HG03558 (cell line): ENCODE measurements around the gene MAP2.

ENCODE experiments used
- ATAC-seq: cut with Tn5 transposase; IDR thresholded peaks from one replicate; pipeline ENCODE4 v1.9.1; 2021; ENCODE audit warnings: moderate number of reproducible peaks; ENCODE audit not compliant: unreplicated experiment; ENCODE audit errors: extremely low read depth

The MAP2 gene

DNA sequence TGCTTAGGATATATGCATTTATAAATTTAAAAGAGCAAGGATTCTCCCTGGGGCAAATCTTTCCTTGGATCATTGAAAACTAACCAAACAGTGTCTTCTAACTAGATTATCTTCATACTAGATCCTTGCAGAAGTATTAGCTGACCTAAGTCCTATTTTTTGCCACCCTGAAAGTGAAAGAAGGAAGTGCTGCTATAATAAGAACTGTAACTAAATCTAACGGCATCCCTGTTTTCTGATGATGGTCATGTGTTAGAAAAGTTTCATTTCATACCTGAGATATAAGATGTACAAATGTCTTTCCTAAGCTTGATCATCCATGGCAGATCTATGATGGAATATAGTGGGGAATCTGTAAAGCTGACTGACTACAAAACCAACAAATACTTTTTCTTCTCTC is 102.7 kb downstream of the MAP2 start:
- ATAC-seq: no peak

DNA sequence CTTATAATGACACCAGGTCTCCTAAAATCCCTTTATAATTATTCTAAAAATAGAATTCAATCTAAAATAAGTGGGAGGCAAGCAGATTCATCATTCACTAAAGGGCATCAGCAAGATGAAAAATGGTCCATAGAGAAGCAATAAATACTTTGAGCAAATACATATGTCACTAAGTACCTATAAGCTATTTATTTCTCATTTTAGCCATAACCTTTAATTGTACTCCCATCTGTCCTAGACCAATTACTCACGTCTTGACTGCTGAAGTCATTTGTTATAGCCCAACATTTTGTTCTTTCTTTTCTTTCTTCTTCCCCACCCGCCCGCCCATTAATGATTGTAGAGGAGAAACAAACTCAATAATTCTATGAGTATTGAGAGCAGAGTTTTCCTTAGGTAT is 105.7 kb downstream of the MAP2 start:
- no peak for ATAC-seq

DNA sequence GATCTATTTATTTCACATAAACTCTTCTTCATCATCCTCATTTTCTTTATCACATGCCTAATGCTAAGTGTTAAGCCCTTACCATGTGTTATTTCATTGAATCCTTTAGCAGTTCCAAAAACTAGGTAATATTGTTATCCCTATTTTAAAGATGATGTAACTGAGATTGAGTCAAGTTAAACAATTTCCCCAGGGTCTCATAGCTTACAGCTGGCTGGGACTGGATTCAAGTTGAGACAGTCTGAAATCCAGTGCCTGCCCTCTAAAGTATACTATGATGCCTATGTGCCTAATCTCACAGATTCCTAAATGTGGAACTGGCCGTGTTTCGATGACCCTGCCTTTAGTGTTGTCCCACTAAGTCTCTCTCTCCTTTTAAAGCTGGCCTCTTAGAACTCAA is 108.5 kb downstream of the MAP2 start:
- ATAC-seq: no peak

DNA sequence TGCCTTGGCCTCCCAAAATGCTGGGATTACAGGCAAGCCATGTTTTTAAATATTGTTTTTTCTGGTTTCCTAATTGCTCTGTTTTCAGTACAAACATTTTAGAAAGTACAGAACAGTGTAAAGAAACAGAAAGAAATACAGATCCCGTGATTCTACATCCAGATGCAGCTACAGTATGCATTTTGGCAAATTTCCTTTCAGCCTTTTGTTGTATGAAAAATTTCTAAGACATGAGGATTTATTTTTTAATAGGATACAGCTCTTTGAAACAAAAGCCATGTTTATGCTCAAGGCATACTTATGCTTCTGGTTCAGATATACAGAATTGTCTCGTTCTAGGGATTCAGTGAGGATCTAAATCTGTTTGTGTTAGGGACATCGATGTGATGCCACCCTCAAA is 109.5 kb downstream of the MAP2 start:
- ATAC-seq: no peak

DNA sequence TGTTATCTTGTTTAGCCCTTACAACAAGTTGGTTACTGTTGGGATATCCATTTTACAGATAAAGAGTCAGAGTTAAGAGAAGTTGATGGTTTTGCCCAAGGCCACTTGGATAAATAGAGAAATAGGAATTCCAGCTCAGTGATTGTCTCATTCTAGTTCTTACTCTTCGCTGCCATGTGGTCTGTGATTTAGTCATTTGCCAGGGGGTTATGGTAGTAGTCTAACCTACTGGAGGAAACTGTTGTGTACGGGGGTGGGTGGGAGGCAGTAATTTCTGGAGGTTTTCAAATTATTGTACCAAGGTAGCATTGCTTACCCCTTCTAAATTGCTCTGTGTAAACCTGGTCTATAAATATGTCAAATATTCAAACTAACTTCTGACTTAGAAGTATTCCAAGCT is 110.4 kb downstream of the MAP2 start:
- ATAC-seq: peak; percentile 73

DNA sequence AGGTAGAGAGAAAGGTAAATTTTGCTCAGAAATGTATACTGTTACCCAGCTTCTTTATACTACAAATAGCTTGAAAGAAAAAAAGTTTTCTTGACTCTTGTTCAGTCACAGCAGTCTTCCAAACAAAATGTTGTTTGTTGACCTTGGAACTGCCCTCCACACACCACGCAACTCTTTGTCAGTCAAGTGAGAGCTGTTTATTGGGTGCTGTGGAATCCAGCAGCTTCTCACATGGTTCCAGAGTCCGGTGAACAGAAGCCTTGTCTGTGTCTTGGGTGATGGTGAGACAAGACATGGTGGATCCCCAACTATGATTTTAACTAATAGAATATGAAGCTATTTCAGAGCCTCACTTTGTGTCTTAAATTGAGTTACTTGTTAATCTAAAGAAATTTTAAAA is 112.5 kb downstream of the MAP2 start:
- ATAC-seq: no peak

DNA sequence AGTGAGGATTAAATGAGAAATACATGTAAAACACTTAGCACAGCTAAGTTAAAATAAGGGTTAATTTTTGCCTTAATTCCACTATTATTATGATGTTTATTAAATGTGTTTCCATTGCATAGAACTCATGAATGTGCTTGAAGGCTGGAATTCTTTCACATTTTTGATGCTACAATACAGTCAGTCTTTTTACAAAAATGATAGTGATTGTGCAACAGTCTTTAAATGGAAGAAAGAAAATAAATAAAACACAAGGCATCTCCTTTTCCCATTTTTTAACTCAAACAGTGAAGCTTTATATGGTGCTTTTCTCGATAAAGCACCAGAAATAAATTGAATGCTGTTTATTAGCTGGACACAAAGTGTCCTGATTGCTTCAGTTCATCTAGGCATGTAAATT is 123.9 kb downstream of the MAP2 start:
- no peak for ATAC-seq

DNA sequence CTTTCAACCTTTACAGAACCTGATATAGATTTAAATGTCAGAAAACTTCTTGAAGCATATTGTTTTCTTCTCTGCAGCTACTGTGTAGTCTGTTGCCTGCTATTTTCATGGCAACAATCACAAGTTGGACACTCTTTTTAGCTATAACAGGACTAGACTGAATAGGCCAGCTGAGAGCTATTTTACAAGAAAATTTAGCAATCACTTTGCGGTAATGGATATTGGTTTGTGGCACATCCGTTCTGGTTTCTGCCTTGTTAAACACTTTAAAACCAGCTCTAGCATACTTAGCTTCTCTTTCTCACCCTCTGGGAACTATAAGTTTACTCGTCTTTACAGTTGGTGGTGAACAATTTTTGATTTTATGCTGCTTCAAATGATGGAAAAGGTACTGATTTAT is 125.7 kb downstream of the MAP2 start:
- no peak for ATAC-seq

DNA sequence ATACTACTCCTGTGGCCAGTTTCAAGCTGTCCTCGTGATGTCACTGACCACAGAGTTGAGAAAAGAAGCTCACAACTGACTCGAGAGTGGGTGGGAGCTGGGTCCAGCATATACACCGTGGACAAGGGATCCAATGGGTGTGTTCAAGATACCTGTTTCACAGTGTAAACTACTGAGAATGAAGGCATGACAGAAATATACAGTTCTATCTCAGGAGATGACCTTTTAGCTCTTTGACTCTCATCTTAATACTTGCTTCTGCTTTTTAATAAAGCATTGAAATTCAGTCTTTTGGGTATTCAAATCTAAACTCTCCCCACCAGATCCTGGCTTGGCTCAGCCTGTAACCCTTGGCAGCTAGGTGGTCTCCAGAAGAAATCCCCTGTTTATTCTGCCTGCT is 130.1 kb downstream of the MAP2 start:
- no peak for ATAC-seq

DNA sequence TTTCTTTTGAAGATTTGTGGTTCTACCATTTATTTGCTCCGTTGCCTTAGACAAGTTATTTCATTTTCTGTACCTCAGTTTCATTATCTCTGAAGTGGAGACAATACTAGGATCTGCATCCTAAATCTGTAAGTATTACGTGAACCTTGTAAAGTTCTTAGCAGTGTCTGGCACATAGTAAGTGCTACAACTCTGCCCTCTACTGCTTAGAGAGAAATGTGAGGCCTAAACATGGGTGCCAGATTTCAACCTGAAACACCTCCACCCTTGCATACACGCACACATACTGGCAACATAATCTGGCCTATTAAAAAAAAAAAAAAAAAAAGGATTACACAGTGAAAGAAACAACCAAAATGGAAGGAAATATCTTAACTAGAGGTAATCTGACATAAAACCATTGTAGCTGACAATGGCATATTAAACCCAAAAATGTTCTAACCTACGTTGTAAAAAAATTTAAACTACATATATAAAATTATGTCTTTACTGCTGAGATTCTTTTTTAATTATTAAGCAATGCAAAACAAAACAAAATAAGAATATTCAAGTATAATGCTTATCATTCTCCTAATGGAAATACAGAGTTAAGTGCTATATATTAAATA is 132.6 kb downstream of the MAP2 start:
- peak; percentile 71 for ATAC-seq

DNA sequence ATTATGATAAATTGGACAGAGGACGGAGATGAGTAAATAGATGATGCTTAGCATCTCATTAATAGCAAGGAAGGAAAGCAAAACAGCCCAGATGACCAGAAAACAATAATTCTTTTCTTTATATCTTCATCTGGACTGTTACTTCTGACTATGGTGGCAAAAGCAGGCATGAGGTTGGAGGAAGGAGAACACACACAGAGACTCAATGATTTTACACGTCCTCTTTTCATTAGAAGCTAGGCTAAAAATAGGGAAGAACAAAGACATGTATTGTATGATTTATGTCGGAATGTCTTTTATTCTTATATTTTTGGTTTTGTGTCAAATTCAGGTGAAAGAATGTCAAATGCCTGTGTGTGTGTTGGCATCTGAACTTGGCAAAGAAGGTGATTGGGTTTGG is 137.1 kb downstream of the MAP2 start:
- no peak for ATAC-seq

DNA sequence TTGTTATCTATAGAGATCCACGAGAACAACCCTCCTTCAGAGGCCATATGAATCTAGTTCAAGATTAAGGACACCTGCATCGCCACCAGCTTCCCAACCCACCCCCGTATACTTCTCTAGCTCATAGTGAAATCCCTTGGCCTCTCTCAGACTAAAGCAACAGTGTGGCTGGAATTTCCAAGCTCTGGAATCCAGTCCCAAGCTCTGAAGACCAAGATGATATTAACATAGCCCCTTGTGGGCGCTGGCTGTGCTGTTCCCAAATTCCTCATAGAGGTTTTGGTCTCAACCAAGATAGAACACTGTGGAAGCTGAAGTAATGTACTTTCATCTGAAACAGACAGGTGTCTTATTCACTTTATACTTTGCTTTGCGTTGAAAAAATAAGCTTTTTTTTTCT is 139.6 kb downstream of the MAP2 start:
- no peak for ATAC-seq

DNA sequence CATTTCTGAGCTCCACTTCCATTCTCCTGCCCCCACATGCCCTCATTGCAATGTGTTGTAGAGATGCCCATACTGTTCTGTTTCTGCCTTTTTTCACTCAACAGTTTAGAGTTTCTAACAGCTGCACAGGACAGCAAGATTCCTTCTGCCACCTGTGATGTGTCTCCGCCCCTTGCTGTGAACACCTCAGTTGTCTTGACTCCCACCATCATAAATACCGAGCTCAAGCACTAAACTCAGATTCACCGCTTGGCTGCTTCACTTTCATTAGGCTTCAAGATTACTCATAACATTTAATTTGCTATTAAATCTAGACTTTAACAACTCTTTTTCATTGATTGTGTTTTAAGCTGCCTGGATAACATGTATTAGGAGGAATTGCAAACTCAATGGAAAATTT is 141.0 kb downstream of the MAP2 start:
- no peak for ATAC-seq

DNA sequence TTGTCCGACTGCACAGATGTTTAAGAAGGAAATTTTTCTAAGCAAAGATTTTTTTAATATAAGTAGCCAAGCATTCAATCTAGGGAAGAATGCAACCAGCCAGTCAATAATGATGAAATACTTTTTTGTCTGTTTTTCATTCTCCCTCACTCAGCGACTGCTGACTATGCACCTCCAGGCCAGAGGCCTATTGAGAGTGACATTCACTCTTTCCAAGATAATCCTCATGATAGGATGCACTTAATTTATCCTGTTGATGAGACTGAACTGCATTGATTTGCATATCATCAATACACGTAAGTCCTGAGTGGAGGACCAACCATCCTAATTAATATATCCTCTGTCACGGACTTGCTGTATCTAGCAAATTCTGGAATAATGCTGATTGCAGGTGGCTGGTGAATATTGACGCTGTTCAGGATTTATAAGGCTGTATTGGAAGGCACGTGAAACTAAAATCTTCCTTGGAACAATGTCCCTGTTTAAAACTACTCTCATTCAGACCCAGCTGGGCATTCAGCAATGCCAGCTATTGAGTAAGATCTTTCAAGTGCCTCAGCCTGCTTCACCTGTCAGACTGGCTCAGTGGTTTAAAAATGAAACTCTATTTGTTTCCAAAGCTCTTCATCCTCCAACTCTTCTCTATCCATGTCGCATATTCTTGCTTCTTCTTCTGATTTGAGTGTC is 142.2 kb downstream of the MAP2 start:
- no peak for ATAC-seq

DNA sequence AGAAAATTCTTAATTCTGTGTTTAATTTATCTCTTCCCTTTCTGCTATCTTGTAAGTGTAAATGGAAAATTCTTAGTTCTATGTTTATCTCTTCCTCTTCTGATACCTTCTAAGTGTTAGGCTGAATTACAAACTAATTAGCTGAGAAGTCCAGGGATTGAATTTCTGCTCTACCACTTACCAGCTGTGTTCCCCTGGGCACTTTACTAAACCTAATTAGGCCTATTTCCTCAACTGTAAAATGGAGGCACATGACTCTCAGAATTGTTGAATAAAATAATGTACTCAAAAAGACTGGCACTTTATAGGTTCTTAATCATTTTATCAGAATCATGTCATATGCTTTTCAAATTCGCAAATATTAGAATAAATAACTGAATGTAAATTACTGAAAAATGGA is 146.3 kb downstream of the MAP2 start:
- no peak for ATAC-seq

DNA sequence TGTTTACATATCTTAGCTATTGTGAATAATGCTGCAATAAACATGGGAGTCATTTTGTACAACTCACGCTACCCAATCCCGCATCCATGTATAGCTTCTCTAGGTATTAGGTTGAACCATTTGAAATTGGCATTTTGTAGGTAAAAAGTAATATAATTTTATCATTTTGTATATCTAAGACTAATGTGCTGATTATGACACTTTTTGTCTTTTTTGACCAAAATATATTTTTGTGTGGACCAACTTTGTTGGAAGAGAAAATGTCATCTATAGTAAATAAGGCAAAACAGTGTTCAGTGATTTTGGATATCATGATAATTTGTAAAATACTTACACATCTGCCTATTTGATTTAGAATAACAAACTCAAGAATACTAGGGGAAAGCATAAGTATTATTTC is 150.7 kb downstream of the MAP2 start:
- no peak for ATAC-seq

DNA sequence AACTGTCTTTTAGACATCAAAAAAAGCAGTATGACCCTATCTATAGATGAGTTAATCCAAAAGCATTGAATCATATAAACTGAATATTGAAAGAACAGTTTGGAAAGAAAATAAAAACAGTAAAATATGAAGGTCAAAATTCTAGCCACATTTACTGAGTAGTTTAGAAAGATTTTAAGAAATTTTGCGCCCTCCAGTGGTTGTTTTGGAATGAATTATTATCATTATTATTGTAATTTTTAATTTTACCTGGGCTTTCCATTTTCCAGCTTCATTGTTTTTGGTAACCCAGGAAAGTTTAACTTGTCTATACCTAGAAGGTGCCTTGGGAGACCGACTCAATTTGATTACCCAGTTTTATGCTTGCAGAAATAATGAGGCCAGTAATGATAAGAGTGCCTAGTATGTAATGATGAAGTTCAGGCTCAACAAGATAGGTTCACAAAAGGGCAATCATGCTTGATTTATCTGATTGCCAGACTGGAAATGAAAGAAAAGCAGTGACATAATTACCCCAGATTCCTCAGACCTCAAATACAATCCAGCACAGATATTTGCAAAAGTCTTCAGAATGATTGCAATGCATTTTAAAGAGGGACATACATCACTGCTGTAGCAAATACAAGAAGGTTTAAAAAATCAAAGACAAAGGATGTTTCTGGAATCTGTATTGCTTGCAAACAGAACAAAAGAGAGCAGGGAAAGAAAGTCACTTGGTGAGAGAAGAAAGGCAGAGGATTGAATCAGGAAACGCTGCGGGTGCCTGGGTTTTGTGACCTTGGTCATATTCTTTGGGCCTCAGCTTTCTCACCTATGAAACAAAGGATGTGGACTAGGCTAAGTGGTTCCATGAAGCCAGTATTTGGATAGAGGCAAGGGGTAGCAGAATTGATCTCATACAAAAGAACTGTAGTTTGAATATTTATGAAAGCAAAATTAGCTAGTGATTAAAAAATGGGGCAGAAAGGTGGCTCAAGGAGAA is 153.8 kb downstream of the MAP2 start:
- ATAC-seq: no peak

DNA sequence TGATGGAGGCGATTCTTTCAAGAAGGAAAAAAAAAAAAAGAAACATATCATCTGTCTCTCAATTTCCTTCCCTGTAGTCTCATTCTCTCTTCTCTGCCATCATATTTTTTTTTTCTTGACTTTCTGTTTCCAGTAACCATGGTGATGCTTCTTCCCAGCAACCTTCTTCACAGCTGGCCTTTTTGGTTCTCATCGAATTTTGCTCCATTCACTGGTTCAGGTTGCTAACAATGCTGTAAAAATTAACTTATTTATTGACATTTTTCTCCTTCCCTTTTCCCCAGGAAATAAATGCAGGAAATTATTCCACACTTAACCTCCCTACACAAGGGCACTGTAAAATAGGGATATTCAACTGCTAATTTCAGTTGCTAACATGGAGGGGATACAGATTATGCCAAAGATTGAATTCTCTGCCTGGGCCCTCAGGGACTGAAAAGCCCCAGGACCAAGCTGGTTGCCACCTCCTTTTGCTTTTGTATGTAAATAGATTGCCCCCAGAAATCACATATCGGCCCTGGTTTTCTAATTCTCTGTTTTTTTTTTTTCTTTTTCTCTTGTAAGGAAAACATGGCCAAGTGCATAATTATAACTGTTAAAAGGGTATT is 154.7 kb downstream of the MAP2 start:
- no peak for ATAC-seq

DNA sequence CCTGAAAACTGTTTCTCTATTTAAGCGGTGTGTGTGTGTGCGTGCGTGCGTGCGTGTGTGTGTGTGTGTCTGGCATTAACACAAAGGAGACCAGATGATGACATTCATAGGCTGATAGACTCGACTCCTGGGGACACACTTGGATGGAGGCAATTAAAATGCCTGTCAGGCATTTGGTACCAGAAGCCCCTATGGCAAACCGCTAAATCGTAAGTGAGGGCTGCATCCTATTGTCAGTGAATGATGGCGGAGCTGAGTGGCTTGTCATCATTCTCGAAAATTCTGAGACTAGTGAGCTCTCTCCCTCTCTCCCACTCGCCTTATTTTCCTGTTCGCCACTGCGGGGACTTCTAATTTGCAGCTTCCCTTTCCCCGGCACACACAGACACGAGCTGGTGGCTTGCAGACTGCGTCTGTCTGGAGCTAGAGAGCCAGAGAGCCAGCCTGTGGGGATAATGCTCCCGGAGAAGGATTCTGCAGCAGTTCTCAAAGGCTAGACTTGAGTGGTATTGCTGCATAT is 155.4 kb downstream of the MAP2 start:
- no peak for ATAC-seq

DNA sequence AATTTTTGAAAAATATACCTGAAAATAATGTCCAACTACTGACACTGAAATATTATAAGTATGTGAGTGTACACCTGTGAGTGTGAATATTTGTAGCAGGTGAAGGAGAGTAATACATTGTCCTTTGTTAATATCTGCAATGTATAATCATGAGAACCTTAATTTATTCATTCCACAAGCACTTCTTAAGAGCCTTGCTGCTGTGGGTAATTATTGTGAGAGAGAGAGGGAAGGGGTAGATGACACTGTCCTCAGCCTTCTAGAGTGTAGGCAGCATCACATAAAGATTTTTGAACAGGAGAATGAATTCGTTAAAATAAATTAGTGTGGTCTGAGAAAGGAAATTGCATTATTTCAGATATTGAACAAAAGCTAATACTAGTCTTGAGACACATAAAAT is 157.2 kb downstream of the MAP2 start:
- no peak for ATAC-seq

DNA sequence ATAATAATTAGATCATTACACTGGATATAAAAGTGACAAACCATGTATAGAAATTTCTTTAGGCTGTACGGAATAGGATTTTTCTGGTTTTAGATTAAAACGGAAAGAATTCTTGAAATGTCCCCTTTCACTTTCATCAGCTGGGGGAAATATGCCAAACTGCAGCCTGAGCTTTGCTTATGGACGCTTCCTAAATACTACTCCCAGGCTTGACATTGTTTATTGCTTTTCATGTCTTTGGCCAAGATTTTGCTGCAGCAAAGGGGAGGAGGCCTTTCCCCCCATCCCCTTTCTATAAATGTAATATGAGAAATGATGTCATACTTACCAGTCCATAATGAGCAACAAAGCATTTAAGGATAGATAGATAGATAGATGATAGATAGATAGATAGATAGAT is 158.4 kb downstream of the MAP2 start:
- no peak for ATAC-seq
